GM19238 (cell line): Measurements from ENCODE around the gene MICU2.

ENCODE experiments used
- DNase-seq: peaks from one replicate; pipeline ENCODE4 v3.0.0; 2011; ENCODE audit warnings: low spot score; ENCODE audit not compliant: insufficient read length

The MICU2 gene

GRCh38 chr13:21486322-21486721 lies 117.6 kb downstream of the MICU2 start:
- DNase-seq: no peak

- DNase-seq: no peak
Measured at GRCh38 chr13:21483748-21484147, 120.2 kb downstream of the MICU2 start.

- DNase-seq: no peak
Measured at GRCh38 chr13:21481359-21481758, 122.6 kb downstream of the MICU2 start.

- no peak for DNase-seq
Measured at GRCh38 chr13:21478881-21479808, 124.8 kb downstream of the MICU2 start.

GRCh38 chr13:21476893-21477472 lies 127.0 kb downstream of the MICU2 start:
- peak; percentile 44 for DNase-seq

DNA sequence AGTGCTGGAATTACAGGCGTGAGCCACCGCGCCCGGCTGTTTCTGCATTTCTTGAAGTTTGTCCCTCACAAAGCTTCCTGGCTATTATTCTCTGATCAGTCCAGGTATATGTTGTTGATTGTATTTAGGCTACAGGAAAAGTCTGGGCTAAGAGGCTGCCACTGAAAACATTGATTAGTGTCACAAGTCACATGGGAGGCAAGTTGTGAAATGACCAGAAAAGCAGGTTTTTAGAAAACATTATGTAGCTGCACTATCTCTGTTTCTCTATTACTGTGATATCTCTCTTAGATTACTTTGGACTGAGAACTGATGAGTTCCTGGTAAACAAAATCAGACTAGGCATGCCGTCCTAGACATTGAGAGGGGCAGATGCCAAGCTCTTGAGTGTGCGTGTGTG lies 128.9 kb downstream of the MICU2 start:
- DNase-seq: no peak

DNA sequence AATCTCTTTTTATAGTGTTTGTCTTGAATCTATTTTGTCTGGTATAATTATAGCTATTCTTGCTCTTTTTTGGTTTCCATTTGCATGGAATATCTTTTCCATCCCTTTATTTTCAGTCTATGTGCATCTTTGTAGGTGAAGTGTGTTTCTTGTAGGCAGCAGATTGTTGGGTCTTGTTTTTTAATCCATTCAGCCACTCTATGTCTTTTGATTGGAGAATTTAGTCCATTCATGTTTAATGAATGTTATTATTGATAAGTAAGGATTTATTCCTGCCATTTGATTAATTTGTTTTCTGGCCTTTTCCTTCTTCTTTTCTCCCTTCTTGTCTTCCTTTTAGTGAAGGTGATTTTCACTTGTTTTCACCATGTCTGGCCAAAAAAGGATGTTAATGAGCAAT lies 133.2 kb downstream of the MICU2 start:
- no peak for DNase-seq

DNA sequence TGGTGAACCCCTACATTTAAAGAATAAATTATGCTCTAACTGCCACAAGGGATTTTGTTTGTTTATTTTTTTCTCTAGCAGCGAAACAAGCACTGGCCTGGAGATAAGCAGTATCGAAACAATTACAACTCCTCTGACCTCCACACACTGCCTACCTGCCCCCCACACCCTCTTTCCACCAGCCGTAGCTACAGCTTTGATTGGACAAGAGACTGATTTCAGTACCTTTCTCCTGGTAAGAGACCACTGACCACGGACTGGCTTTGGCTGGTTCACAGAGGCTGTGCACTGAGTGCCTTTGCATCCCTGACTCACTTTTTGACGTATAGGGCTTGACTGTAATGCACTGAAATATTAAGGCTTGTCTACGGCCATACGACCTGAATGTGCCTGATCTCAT lies 137.4 kb downstream of the MICU2 start:
- no peak for DNase-seq

DNA sequence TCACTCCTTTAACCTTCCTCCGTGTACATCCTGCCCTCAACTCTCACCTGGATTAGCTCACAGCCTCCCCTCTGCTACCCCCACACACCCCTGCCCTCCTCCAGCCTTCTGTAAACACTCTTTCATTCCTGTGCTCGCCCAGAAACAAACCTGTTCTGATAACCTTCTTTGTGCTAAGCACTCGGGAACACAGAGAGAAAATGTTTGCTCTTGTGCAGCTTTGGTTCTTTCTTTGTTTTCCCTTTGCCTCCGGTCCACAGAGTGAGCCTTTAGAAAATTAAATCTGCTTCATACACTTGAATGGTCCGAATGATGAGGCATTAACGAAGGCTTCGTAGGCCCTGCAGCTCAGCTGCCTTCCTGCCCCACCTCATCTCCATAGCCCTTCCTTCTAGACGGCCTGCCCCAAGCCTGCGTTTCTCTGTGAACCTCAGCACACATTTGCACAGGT lies 138.2 kb downstream of the MICU2 start:
- no peak for DNase-seq

DNA sequence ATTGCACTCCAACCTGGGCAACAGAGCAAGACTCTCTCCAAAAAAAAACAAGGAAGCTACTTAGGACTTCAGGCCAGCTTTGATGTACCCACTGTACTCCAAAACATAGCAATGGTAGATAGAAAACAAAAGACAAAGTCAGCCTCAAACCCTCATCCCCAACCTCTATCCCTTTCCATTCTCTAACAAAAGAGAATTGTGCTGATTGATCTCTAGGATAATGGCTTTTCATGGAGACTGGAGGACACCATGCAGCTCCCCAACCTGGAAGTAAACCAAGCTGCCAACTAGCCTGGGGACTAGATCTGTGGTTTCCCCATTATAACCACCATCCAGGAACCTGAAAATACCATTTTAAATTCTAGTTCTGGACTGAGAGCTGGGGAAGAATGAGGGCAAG lies 140.5 kb downstream of the MICU2 start:
- DNase-seq: no peak

DNA sequence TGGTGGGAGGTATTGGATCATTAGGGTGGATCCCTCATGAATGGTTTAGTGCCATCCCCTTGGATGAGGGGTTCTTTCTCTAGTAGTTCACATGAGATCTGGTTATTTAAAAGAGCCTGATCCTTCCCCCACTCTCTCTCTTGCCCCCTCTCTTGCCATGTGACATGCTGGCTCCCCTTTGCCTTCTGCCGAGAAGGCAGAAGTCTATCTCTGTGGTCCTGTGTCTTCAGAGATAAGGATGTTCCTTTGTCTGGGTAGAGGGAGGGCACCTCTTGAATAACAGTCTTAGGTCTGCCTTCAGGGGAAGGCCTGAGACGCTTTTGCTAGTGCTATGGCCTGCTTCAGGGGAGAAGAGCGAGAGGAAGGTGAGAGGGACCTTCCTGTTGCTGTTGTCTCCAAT lies 142.8 kb downstream of the MICU2 start:
- DNase-seq: no peak

- peak; percentile 84 for DNase-seq
Measured at GRCh38 chr13:21458813-21459701, 144.9 kb downstream of the MICU2 start, which contains the start of gene ZDHHC20. Gene ZDHHC20 (minus strand): TSS chr13:21459303. CDS start chr13:21459171, 132 bp downstream.

DNA sequence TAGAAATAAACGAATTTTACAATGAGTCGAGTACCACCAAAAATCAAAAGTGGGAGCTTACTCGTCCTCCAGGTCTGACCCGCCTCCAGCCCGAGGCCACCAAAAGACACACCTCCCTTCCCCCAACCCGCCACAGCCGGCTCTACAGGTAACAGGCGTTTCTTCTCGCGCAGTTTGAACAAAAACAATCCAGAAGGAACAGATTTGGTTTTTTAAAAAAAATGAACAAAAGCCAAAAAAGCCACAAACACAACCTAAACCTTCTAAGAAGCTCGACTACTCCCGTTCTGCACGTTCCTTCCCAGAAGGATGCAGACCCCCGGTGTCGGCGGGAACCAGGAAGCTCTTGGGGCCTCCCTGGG lies 145.5 kb downstream of the MICU2 start:
- DNase-seq: peak; percentile 49

DNA sequence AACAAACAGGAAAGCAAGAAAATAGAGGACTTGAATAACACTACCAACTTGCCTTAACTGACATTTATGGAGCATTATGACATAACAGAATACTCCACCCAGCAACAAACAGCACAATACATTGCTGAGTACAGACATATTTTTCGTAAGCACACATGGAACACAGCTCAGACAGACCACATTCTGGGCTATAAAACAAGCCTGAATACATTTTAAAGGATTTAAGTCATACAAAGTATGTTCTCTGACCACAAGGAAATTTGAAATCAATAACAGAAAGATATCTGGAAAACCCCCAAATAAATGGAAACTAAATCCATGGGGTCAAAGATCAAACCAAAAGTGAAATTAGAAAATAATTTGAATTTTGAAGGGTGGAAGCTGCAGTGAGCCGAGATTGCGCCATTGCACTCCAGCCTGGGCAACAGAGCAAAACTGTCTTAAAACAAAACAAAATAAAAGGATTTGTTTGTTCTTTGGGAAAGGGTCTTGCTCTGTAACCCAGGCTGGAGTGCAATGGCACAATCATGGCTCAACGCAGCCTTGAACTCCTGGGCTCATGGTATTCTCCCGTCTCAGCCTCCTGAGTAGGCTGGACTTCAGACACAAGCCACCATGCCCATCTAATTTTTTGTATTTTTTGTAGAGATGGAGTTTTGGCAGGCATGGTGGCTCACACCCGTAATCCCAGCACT lies 150.4 kb downstream of the MICU2 start:
- DNase-seq: no peak

DNA sequence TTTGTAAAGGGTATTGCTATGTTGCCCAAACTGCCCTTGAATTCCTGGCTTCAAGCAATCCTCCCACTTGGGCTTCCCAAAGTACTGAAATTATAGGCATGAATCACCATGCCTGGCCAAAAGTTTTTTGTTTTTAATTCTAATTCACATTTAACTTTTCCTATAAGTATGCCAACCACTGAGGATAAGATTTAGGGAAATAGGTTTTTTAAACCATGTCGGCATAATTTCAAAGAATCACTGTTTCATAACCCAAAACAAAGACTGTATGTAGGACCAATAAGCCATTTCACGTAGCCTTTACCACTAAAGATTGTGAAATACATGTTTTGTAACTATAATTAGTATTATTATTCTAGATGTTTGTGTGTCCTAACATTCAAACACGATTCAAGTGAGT lies 153.0 kb downstream of the MICU2 start:
- no peak for DNase-seq

- no peak for DNase-seq
Measured at GRCh38 chr13:21446656-21447055, 157.3 kb downstream of the MICU2 start.

DNA sequence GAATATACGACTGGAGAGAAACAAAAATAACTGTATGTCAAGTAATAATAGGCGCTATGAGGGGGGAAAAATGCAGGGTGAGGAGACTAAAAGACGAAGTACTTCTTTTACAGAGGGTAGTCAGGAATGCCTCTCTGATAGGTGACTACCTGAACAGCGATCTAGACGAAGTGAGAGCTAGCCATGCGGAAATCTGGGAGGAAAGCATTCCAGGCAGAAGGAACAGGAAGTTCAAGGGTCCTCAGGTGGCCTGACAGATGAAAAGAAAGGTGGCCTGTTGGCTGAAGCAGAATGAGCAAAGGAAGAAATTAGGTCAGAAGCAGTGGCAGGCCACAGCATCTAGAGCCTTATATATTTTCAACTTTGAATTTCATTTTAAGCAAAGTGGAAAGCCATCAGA lies 158.2 kb downstream of the MICU2 start:
- no peak for DNase-seq

DNA sequence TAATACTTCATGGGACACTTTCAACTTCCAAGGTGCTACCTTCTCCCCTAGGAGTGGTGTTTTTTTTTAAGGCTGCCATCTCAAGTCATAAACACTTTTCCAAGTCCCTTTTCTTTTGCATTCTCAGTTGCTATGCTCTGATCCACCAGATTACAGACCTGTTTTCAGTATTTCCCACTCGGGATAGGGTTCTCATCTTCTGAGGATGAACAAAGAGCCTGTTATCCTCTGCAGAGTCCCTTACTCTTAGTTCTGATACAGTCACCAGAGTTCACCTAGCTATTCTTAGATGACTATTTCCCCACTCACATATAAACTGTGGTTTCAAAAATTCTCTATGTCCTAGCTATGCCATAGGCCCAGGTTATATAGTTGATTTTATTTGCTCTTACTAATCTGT lies 160.8 kb downstream of the MICU2 start:
- no peak for DNase-seq
